Fibroblast of mammary gland (primary cell): ENCODE results near the gene CPNE5.
"Not testable (repeated sequence)": the region's sequence is repeated elsewhere in the genome, so short reads cannot be mapped to it uniquely, and the experiment has no call there.

Source experiments
- DNase-seq: peaks from one replicate; pipeline ENCODE4 v3.0.0-alpha.2; 2010; ENCODE audit warnings: low read depth
- H3K4me3 ChIP-seq: 2 replicates; pipeline ENCODE4 v1.5.1; 2011; ENCODE audit warnings: low read depth, mild to moderate bottlenecking, low read length, moderate library complexity; ENCODE audit not compliant: control insufficient read depth
- TF ChIP-seq, protein P1 (sequence below): conservative IDR thresholded peaks from 2 replicates; pipeline ENCODE4 v1.5.1; 2011; ENCODE audit warnings: low read depth, low read length, inconsistent platforms; ENCODE audit not compliant: control insufficient read depth, insufficient read depth

CPNE5 gene

DNA sequence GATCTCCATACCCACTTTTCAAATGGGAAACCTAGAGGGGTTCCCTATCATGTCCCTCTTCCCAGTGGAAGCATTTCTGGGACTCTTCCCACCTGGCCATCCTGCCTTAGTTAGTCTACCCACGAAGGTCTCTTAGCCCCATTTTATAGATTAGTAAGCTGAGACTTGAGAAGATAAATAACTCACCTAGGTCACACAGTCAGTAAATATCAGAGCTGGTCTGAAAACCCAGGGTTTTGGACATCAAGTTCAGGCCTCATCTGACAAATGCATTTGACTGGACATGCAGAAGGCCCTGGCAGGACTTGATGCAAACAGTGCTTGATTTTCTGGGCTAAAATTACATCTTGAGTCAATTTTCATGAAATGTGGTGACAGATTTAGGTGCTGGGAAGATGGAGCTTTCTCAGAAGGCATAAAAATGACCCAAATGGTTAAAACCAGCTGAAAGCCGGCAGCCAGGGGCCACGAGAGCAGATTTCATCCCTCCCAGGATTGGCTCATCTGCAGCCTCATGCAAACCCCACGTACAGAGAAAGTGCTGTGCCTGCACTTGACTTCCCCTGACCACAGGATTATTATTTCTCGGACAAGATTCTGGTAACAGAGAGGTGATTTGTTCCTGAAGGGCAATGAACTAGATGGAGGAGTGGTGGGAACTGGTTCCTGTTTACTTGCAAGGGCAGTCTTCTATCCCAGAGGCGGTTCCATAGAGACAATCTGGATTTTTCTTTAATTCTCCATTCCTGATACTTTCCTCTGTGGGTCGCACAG is 23.1 kb downstream of the CPNE5 start:
- H3K4me3 ChIP-seq: no peak overlapping the region
- TF ChIP-seq, protein P1, sequence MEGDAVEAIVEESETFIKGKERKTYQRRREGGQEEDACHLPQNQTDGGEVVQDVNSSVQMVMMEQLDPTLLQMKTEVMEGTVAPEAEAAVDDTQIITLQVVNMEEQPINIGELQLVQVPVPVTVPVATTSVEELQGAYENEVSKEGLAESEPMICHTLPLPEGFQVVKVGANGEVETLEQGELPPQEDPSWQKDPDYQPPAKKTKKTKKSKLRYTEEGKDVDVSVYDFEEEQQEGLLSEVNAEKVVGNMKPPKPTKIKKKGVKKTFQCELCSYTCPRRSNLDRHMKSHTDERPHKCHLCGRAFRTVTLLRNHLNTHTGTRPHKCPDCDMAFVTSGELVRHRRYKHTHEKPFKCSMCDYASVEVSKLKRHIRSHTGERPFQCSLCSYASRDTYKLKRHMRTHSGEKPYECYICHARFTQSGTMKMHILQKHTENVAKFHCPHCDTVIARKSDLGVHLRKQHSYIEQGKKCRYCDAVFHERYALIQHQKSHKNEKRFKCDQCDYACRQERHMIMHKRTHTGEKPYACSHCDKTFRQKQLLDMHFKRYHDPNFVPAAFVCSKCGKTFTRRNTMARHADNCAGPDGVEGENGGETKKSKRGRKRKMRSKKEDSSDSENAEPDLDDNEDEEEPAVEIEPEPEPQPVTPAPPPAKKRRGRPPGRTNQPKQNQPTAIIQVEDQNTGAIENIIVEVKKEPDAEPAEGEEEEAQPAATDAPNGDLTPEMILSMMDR: no peak
- DNase-seq: peak; percentile 11

DNA sequence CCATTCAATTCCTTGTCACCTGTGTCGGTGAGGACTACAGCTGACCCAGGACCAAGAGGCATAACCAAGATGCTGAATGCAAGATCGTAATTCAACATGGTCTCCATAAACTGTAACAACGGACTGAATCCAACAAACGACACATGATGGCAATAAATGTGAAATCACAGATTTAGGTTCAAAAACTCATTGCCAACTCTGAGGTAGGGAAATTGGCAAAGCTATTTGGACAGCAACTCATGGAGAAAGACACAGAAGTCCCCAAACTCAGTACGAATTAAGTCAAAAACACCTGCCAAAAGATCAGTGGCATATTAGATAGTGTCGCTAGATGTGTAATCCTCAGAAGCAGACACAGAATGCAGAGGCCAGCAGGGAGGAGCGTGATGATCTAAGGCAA is 25.0 kb downstream of the CPNE5 start:
- TF ChIP-seq, protein P1: no peak
- DNase-seq: no peak
- H3K4me3 ChIP-seq: no peak overlapping the region

DNA sequence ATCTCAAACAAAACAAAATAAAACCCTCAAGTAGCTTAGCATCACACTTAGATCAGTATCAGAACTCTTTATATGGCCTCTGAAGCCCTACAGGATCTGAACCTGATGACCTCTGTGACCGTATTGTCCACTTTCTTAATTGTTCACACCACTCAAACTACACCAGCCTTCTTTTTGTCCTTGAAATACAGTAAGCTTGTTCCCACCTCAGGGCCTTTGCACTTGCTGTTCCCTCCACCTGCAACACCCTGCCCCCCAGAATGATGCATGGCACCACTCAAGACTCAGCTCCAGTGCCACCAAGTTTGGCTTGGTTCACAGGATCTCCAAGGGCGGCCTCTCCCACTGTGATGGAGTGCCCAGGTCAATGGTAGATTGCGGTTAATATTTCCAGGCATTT is 25.7 kb downstream of the CPNE5 start:
- TF ChIP-seq, protein P1: no peak
- H3K4me3 ChIP-seq: no peak overlapping the region
- no peak for DNase-seq

DNA sequence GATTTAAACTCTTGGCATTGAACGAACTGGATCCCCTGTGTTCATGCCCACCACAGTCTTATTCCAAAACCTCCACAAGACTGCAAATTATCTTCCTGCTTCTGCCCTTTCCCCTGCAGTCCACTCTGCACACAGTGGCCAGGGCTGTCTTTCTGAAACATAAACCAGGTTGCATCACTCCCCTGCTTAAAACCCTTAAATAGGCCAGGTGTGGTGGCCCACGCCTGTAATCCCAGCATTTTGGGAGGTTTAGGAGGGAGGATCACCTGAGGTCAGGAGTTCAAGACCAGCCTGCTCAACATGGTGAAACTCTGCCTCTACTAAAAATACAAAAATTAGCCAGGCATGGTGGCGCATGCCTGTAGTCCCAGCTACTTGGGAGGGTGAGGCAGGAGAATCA is 26.2 kb downstream of the CPNE5 start:
- DNase-seq, H3K4me3 ChIP-seq: not testable (repeated sequence)

DNA sequence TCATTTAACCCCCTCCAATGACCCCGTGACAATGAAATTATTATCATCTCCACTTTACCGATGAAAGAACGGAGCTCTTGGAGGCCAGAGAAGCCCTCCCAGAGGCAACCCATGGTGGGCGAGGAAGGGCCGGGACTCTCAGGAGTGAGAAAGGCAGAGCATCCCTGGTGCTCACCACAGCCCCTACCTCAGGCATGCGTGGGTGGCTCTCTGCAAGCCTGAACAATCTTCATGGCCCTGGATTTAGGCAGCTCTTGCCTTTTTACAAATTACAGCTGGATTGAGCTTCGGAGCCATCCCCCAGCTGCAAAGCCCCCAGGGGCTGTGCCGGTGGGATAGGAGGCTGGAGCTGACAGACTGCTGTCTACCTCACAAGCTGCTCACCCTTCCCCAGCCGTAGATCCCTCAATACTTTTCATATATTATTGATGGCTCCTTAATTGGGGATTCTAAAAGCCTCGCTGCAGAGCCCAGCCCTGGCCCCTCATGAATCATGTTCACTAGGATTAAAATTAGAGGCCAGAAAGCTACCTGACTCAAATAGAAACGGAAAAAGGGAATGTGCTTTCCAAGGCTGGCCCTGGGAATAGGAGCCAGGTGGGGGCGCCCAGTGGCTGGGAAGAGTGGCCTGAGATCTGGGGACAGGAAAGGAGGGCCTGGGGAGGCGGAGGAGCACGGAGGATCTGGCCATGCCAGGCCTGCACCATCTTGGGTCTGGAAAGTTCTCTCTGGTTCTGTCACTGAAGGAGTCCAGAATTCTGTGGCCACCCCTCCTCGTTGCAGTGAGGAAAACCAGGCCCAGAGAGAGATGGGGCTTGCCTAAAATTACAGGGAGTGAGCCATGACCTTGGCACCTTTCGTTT is 29.1 kb downstream of the CPNE5 start:
- no peak overlapping the region for H3K4me3 ChIP-seq
- DNase-seq: no peak
- TF ChIP-seq, protein P1: no peak

DNA sequence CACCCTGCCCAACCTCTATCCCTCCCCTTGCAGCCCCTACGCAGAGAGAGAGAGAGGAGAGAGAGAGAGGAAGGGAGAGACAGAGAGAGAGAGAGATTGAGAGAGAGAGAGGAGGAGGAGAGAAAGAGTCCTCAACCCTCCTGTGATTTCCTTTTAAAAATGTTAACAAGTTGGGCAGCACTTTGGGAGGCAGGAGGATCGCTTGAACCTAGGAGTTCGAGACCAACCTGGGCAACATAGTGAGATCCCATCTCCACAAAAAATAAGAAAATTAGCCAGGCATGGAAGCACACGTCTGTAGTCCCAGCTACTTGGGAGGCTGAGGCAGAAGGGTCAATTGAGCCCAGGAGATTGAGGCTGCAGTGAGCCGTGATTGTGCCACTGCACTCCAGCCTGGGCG is 30.1 kb downstream of the CPNE5 start:
- TF ChIP-seq, protein P1: no peak
- H3K4me3 ChIP-seq: no peak overlapping the region
- DNase-seq: no peak

DNA sequence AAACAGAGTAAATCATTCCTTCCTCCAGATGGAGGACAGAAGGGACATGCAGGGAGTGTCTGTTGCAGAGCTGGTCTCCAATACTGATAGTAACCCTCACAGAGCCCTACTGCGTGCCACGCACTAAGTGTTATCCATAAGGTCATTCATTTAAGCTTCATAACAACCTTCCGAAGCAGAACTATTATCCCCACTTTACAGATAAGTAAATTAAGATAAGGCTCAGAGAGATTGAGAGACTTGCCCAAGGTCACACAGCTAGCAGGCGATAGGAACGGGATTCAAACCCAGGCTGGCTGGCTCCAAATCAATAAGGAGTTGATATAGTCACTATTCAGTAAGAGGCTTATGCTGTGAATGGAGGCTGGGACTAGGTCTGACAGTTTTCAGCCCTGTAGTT is 30.6 kb downstream of the CPNE5 start:
- TF ChIP-seq, protein P1: no peak
- no peak overlapping the region for H3K4me3 ChIP-seq
- no peak for DNase-seq
